GM18498 (cell line): ENCODE data around the gene IL33.

ENCODE experiments used
- ATAC-seq: cut with Tn5 transposase; IDR thresholded peaks from one replicate; pipeline ENCODE4 v1.9.1; 2021; ENCODE audit warnings: mild to moderate bottlenecking, moderate library complexity; ENCODE audit not compliant: unreplicated experiment

Gene IL33

GRCh38 chr9:6277417-6277816 is 61.8 kb downstream of the IL33 start:
- ATAC-seq, result no peak

- no peak for ATAC-seq
Observed at GRCh38 chr9:6301858-6302257, 86.3 kb downstream of the IL33 start.

GRCh38 chr9:6302417-6302816 is 86.8 kb downstream of the IL33 start:
- ATAC-seq, result no peak

- ATAC-seq, result no peak
Observed at GRCh38 chr9:6304232-6304631, 88.6 kb downstream of the IL33 start.

DNA sequence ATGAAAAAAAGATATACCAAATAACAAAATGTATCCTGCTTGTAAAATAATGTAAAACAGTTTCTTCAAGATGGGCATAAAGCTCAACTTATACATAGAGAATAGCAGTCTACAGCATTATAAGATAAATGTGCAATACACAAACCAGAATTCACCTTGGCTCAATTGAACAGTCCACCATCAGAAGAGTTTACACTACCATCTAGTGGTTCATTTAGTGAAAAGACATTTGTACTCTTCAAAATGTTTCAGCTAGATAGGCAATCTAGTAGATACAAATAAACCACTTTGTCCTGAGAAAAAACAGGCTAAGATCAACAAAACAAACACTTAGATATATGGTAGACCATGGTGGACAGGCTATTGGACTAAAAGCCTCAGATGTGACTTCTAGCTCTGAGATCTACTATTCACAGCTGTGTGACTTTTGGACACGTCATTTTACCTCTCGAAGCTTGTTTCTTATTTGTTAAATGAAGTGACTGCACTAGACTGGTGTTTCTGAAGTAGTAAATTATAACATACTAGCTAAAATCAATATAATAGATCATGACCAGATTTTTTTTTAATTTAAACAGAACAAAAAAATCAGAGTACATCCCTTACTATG is 90.5 kb downstream of the IL33 start:
- ATAC-seq, result no peak
